ENCODE results near the gene THAP8. TPM values are rescaled to one million over a fixed set of nuclear protein-coding genes. Genes with fewer than 3 reads are reported as not detected.

THAP8 gene
- total RNA-seq, 1 experiment from 2014 or later = 5.4 TPM

GRCh38 chr19:36081385-36081784 lies 27.3 kb upstream of the THAP8 start:
- Histone ChIP-seq H3K27me3 (ENCODE audit: insufficient read depth, low read length) (no peaks in the 10 kb centered on the region), H2BK5ac (ENCODE audit: insufficient read length, low read length) (no peak overlapping the region), H3K14ac (ENCODE audit: insufficient read depth, low read length) (no peak overlapping the region), H2BK20ac (ENCODE audit: low read depth, low read length, poor library complexity, severe bottlenecking) (no peak overlapping the region), H2BK15ac (ENCODE audit: low read depth, low read length) (no peak overlapping the region), H2AK5ac (ENCODE audit: insufficient read length, low read length) (no peak overlapping the region), H4K91ac (ENCODE audit: insufficient read length, low read depth, low read length) (no peak overlapping the region), H2BK12ac (ENCODE audit: insufficient read length, low read depth, low read length) (no peak overlapping the region), H3K9ac (ENCODE audit: extremely low read depth, insufficient read length, low read length) (no peak overlapping the region), H3K4me1 (ENCODE audit: insufficient read depth, low read length) (no peaks in the 10 kb centered on the region), H3K27ac (ENCODE audit: insufficient read length, low read depth, low read length) (no peak overlapping the region), H4K20me1 (ENCODE audit: control insufficient read depth, insufficient read depth, insufficient read length) (peaks cover 2% of the 10 kb centered on the region), H3K79me1 (ENCODE audit: insufficient read depth, low read depth, low read length, poor library complexity, severe bottlenecking) (no peaks in the 10 kb centered on the region), H3K9me3 (ENCODE audit: control insufficient read depth, low read depth, low read length) (no peaks in the 10 kb centered on the region), H4K8ac (replicated peaks; ENCODE audit: insufficient read length, low read depth, low read length) (no peak overlapping the region), H2BK120ac (ENCODE audit: low read depth, low read length, poor library complexity, severe bottlenecking) (no peak overlapping the region), H3K23ac (ENCODE audit: insufficient read length, low read depth, low read length) (no peak overlapping the region), H3K23me2 (ENCODE audit: insufficient read length, low read depth, low read length, poor library complexity, severe bottlenecking) (no peaks in the 10 kb centered on the region), H3T11ph (ENCODE audit: low read length) (no peak overlapping the region), H3K79me2 (ENCODE audit: insufficient read depth, low read length) (no peaks in the 10 kb centered on the region), H2AFZ (ENCODE audit: low read length) (no peak overlapping the region), H4K5ac (ENCODE audit: insufficient read length, low read depth, low read length) (no peak overlapping the region), H3K4ac (ENCODE audit: low read depth, low read length) (no peak overlapping the region), H3K56ac (ENCODE audit: insufficient read length, low read depth, low read length) (no peak overlapping the region), H3K4me2 (ENCODE audit: insufficient read depth, insufficient read length, low read length) (no peak overlapping the region), H3K18ac (ENCODE audit: insufficient read length, low read depth, low read length) (no peak overlapping the region)
- Mint-ChIP-seq H3K27ac (no peak overlapping the region), H3K4me3 (no peak overlapping the region), H3K9me3 (no peaks in the 10 kb centered on the region), H3K27me3 (ENCODE audit: low read depth) (no peaks in the 10 kb centered on the region), H3K4me1 (no peaks in the 10 kb centered on the region), H3K36me3 (ENCODE audit: insufficient read depth in 1 of 3, low read depth in 3 of 3) (peaks cover 51 to 77% (median 69%) of the 10 kb centered on the region in 3 experiments; a peak in 6 of 7 replicates)
- TF ChIP-seq, protein P1, sequence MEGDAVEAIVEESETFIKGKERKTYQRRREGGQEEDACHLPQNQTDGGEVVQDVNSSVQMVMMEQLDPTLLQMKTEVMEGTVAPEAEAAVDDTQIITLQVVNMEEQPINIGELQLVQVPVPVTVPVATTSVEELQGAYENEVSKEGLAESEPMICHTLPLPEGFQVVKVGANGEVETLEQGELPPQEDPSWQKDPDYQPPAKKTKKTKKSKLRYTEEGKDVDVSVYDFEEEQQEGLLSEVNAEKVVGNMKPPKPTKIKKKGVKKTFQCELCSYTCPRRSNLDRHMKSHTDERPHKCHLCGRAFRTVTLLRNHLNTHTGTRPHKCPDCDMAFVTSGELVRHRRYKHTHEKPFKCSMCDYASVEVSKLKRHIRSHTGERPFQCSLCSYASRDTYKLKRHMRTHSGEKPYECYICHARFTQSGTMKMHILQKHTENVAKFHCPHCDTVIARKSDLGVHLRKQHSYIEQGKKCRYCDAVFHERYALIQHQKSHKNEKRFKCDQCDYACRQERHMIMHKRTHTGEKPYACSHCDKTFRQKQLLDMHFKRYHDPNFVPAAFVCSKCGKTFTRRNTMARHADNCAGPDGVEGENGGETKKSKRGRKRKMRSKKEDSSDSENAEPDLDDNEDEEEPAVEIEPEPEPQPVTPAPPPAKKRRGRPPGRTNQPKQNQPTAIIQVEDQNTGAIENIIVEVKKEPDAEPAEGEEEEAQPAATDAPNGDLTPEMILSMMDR (conservative IDR thresholded peaks at IDR 0.05) = no peak
- no peak for DNase-seq
- no CpG with 5 or more reads among the region's 3 CpGs for WGBS (ENCODE audit: extremely low coverage, insufficient read length, low lambda C conversion rate)
